ENCODE results near the gene ARHGAP25.

The ARHGAP25 gene

GRCh38 chr2:68723181-68723580, 11.4 kb upstream of the ARHGAP25 start:
- no peak for TF ChIP-seq JUND (IDR thresholded peaks at IDR 0.05; ENCODE audit: low read depth)
- no peak for DNase-seq (ENCODE audit: low read depth in 1 of 2, low spot score in 1 of 2)
- in situ Hi-C loops (cut with HindIII; ENCODE audit: low pct_unique_long_range_greater_than_20kb, low sequenced_read_pairs), result no loop called here

DNA sequence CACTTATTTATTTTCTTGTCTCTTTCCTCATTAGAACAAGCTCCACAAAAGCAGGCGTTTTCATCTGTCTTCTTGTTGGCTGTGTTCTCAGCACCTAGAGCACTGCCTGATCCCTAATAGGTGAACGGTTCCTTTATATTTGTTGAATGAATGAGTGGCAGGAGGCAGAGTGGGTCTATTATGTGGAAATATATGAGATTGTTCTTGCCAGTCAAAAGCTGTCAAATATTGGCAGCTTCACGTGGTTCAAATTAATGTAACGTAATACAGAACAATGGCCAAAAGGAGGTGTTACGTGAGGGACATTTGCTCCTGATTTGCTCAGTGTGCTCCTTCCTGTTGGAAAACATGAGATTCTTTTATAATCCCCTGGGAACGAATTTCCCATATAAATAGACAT, 8.5 kb upstream of the ARHGAP25 start:
- in situ Hi-C loops (cut with HindIII; ENCODE audit: low pct_unique_long_range_greater_than_20kb, low sequenced_read_pairs), result no loop called here
- DNase-seq (ENCODE audit: low read depth in 1 of 2, low spot score in 1 of 2), result no peak
- TF ChIP-seq JUND (IDR thresholded peaks at IDR 0.05; ENCODE audit: low read depth), result no peak

DNA sequence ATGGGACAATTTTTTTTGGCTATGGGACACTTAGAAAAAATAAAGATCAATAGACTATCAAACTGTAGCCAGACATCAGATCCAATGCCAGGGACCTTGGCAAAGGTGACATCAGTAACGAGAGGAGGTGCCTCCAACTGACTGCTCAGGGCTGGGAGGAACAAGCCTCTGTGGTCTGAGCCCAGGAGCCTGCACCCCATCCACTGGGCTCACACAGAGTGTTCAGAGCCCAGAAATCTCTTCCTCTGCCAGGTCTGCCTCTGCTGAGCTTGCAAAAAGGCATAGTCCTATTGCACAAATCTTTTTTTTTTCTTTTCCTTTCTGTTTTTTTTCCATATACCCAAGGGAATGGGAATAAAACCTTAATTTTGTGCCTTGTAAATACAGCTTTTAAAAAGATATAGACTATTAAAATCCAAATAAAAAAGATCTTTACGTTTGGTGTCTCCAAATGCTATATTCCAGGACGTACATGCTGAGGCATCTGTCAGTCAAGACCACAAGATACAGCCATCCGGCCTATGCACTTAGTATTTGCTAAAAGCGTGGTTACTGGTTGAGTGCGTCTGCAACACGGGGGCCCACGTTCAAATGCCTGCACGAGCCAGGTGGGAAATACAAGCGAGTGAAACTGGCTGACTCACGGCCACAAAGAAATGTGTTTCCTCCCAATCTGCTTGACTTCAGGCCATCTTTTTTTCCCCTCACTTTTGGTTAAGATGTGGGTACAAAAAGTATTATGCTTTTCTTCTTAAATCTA, 7.8 kb upstream of the ARHGAP25 start:
- no peak for DNase-seq (ENCODE audit: low read depth in 1 of 2, low spot score in 1 of 2)
- TF ChIP-seq JUND (IDR thresholded peaks at IDR 0.05; ENCODE audit: low read depth), result no peak
- in situ Hi-C loops (cut with HindIII; ENCODE audit: low pct_unique_long_range_greater_than_20kb, low sequenced_read_pairs), result no loop called here

GRCh38 chr2:68727683-68728375, 6.8 kb upstream of the ARHGAP25 start:
- DNase-seq (ENCODE audit: low read depth in 1 of 2, low spot score in 1 of 2), result no peak
- no peak for TF ChIP-seq JUND (IDR thresholded peaks at IDR 0.05; ENCODE audit: low read depth)
- in situ Hi-C loops (cut with HindIII; ENCODE audit: low pct_unique_long_range_greater_than_20kb, low sequenced_read_pairs), result no loop called here

DNA sequence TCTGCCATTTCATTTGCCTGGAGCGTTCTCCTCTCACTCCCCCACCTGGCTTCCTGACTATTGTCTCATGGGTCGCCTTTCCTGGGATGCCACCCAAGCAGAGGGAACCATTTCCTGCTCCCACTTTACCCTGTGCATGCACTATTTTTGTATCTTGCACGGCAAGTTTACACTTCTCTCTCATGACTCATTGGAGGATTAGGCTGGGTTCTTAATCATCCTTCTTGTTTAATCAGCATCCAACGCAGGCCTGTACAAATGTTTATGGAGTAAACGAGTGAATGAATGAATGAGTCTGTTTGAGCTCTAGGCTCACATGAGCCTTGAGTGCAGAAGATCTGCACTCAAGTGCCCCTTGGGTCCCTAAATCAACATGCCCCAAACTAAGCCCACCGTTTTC, 3.8 kb upstream of the ARHGAP25 start:
- no peak for DNase-seq (ENCODE audit: low read depth in 1 of 2, low spot score in 1 of 2)
- in situ Hi-C loops (cut with HindIII; ENCODE audit: low pct_unique_long_range_greater_than_20kb, low sequenced_read_pairs), result no loop called here
- no peak for TF ChIP-seq JUND (IDR thresholded peaks at IDR 0.05; ENCODE audit: low read depth)

DNA sequence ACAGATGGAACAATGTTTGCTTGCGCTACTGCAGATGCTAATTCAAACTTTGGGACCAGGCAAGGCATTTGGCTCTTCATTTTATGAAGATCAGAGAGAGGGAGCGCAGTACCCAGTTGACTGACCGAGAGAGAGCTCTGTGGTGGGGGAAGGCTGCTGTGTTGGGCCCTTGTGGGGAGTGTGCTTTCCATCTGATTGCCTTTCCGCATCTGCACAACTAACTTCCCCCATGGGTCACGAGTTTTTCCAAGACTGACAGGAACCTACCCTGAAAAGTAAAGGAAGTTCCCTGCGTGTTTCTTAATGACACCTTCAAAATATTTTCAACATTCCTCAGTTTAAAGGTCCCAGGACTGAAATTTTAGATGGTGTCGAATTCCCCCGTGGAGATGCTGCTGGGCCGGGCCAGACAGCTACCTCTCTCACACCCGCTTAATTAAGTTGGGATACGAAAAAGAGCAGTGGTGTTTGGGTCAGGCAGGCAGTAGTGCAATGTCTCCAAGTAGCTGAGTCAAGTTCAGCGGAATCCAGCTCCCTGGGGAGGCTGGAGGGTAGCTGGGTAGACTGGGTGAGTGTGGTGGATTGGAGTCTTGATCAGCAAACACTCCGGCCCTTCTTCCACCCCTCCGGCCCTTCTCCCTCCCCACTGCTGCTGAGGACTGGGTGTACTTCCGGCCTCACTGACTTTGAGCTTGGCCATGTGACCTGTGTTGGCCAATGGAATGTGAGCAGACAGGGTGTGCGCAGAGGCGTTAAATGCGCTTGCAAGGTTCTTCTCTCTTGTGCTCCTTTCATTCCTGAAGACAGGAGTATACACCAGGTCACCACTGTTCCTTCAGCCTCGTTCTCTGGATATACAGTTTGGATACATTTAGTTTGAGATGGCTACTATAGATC, 2.3 kb upstream of the ARHGAP25 start:
- DNase-seq (ENCODE audit: low read depth in 1 of 2, low spot score in 1 of 2), result no peak
- in situ Hi-C loops (cut with HindIII; ENCODE audit: low pct_unique_long_range_greater_than_20kb, low sequenced_read_pairs), result no loop called here
- no peak for TF ChIP-seq JUND (IDR thresholded peaks at IDR 0.05; ENCODE audit: low read depth)

DNA sequence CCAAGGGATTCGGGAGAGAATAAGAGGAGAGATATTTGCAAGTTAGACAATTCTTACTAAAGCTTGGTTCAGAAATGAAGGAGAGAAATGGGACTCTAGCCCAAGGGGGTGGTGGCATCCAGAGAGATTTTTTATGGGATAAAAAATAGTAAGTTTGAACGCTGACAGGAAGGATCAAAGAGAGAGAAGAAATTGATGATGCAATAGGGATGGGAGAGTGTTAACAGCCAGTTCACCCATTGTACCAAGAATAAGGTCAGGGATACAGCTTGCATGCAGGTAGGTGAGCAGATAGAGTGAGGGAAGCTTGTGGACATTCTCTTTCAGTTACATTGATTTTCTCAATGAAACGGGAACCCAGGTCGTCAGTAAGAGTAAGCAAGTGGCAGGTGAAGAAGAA, 1.2 kb upstream of the ARHGAP25 start:
- in situ Hi-C loops (cut with HindIII; ENCODE audit: low pct_unique_long_range_greater_than_20kb, low sequenced_read_pairs), result no loop called here
- DNase-seq (ENCODE audit: low read depth in 1 of 2, low spot score in 1 of 2), result no peak
- no peak for TF ChIP-seq JUND (IDR thresholded peaks at IDR 0.05; ENCODE audit: low read depth)

DNA sequence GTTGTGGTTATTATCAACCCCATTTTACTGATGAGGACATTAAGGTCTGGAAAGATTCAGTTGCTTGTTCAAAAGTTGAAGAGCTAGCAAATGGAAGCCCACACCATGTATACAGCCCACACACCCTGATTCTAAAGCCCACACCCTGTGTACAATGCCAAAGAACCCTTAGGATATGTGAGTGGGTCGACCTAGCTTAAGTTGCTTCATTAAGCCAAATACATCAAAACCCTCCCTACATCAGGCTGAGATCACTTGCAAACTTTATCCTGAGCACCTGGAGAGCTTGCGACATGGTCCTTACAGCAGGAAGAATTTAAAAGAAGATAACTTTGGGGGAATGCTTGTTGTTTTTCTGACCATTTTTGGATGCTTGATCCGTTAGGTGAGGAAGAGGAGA, 435 bp upstream of the ARHGAP25 start:
- in situ Hi-C loops (cut with HindIII; ENCODE audit: low pct_unique_long_range_greater_than_20kb, low sequenced_read_pairs), result no loop called here
- DNase-seq (ENCODE audit: low read depth in 1 of 2, low spot score in 1 of 2), result no peak
- TF ChIP-seq JUND (IDR thresholded peaks at IDR 0.05; ENCODE audit: low read depth), result no peak

DNA sequence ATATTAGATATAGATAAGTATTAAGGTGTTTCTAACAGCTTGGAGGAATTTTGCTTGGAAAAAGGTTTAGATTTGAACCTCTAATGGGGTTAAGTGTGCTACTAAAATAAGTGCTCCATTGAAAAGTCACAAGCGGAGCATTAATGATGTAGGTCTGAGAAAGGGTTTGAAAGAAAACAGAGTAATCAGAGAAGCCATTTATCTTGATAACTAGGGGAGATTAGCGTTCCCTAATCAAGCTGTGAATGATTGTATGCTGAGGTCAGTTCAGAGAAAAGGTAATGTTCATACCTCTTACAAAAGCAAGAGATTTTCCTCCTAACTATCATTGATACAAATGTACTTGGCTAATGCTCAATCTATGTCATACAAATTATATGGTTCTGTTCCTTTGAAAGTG, 1.5 kb downstream of the ARHGAP25 start:
- TF ChIP-seq JUND (IDR thresholded peaks at IDR 0.05; ENCODE audit: low read depth), result no peak
- in situ Hi-C loops (cut with HindIII; ENCODE audit: low pct_unique_long_range_greater_than_20kb, low sequenced_read_pairs), result no loop called here
- DNase-seq (ENCODE audit: low read depth in 1 of 2, low spot score in 1 of 2), result no peak

DNA sequence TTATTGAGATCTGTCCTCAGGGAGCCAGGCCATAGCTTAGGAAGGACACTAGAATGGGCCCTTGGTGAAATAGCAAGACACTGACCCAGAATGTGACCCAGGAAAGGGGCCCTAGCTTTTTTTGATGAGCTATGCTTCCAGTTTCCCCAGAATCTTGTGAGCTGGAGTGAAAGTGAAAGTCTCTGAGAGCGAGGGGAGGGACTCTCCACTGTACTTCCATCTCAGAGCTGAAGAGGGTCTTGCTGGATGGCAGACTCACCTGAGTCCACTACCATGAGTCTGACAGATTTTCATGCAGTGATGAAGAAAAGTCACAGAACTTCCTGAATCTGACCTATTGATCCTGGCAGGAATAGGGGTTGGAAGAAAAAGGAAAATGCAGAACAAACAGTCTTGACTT, 3.1 kb downstream of the ARHGAP25 start:
- in situ Hi-C loops (cut with HindIII; ENCODE audit: low pct_unique_long_range_greater_than_20kb, low sequenced_read_pairs), result no loop called here
- no peak for TF ChIP-seq JUND (IDR thresholded peaks at IDR 0.05; ENCODE audit: low read depth)
- DNase-seq (ENCODE audit: low read depth in 1 of 2, low spot score in 1 of 2), result no peak

- no peak for DNase-seq (ENCODE audit: low read depth in 1 of 2, low spot score in 1 of 2)
- in situ Hi-C loops (cut with HindIII; ENCODE audit: low pct_unique_long_range_greater_than_20kb, low sequenced_read_pairs), result no loop called here
- TF ChIP-seq JUND (IDR thresholded peaks at IDR 0.05; ENCODE audit: low read depth), result no peak
Observed at GRCh38 chr2:68738906-68739594, 4.4 kb downstream of the ARHGAP25 start.

All from T47D (cell line).